HG02870 (cell line): Measurements from ENCODE around the gene LRPAP1.
"Not testable (repeated sequence)": the region's sequence is repeated elsewhere in the genome, so short reads cannot be mapped to it uniquely, and the experiment has no call there.

Experiments used
- ATAC-seq: cut with Tn5 transposase; IDR thresholded peaks from one replicate; pipeline ENCODE4 v1.9.1; 2021; ENCODE audit warnings: mild to moderate bottlenecking, moderate library complexity; ENCODE audit not compliant: unreplicated experiment

LRPAP1 gene

DNA sequence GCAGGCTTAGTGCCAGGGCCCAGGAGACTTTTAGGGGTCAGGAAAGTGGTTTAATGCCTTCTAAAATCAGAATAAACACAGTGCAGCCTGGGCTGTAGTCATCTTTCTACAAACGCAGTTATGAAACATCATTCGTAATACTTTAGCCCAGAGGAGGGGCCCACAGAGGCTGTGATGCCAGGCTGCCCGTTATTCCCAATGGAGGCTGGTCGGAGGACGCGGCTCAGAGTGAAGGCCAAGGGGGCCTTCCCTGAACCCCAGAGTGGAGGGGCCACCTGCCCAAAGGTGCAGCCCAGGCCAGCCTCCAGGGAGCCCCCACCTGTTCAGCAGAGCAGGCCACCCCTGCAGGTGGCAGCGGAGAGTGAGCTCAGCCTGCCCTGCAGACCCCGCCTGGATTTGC is 29.9 kb upstream of the LRPAP1 start:
- ATAC-seq, result not testable (repeated sequence)

GRCh38 chr4:3560465-3560864 is 28.2 kb upstream of the LRPAP1 start:
- ATAC-seq, result not testable (repeated sequence)

DNA sequence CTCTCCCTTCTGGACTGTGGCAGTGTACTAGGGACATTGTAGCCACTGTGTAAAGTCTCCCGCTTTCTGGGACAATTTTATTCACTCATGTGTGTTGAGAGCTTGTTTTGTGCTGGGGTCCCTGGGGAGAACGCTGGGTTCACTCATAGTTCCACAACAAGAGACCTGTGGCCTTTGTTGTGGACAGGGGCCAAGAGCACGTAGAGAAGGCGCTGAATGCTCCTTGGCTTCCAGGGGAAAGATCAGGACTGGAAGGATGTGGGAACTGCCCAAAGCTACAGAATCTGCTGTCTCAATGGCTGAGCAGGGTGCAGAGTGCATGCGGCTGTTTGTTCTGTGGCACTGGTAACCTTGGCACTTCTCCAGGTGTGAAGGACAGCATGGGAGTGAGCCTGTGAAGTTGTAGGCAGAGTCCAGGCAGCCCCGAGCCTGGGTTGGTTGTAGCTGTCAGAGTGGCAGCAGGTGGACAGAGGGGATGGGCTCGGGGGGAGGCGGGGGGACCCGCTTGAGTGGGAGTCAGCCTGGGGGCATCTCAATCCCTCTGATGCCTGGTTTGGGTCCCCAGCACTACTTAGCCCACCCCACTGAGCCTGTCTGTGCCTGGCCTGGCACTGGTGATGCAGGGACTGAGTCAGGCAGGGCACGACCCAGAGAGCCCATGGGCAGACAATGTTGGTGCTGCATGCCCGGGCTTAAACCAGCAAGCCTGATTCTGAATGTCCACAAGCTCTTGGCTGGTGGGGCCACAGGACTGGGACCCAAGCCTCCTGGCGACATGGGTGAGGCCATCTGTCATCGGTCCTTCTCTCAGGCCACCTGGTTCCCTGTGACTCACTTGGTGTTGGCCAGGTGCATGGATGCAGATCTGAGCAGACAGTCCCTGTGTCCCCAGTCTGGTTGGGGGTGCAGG is 27.4 kb upstream of the LRPAP1 start:
- not testable (repeated sequence) for ATAC-seq

DNA sequence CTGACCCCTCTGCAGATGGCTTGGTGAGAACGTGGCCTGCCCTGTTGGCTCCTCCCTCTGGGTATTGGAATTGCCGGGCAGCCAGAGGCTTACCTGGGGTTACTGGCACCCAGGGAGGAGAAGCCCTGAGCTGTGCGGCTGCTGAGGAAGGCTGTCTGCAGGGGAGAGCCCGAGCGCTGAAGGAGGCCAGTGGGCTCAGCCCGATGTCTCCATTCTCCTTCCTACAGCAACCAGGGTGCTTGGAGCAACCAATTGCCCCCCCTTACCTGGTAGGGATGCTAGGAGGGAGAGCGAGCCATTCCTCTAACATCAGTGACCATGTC is 26.3 kb upstream of the LRPAP1 start:
- ATAC-seq, result not testable (repeated sequence)

GRCh38 chr4:3557676-3558513 is 25.7 kb upstream of the LRPAP1 start:
- not testable (repeated sequence) for ATAC-seq

GRCh38 chr4:3557088-3557492 is 24.9 kb upstream of the LRPAP1 start:
- ATAC-seq, result not testable (repeated sequence)

- not testable (repeated sequence) for ATAC-seq
These were observed 24.1 kb upstream of the LRPAP1 start for GRCh38 chr4:3556244-3556867.

- not testable (repeated sequence) for ATAC-seq
These were observed 23.3 kb upstream of the LRPAP1 start for GRCh38 chr4:3555459-3556070.

DNA sequence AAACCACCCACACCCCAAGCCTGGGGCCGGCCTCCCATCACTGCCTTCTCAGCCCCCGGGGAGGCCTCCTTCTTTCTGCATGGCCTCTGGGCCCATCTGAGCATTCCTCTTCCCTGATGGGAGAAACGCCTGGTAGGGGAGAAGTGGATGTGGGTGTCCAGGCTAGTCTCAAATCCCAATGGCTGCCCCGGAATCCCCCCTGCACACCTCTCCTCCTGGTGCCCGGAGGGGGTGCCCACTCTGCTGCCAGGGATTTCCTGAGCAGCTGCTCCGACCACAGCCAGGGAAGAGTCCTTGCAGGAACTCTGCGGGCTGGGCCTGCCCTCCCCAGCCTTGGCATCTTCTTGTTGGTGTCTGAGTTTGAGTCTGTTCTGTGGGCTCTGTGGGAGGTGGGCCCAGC is 19.1 kb upstream of the LRPAP1 start:
- not testable (repeated sequence) for ATAC-seq

GRCh38 chr4:3550792-3551325 is 18.6 kb upstream of the LRPAP1 start:
- not testable (repeated sequence) for ATAC-seq

DNA sequence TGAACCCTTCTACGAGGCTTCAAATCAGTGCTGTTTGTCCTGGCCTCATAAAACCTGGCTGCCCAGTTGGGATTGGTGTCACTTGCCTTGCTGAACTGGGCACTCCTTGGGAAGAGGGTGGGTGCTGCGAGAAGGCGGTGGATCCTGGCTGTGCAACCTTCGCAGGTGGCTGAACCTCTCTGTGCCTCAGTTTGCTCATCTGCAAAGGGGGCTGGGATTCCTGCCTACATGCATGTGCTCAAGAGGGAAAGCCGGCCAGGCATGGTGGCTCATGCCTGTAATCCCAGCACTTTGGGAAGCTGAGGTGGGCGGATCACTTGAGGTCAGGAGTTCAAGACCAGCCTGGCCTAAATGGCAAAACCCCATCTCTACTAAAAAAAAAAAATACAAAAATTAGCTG is 17.8 kb upstream of the LRPAP1 start:
- not testable (repeated sequence) for ATAC-seq

GRCh38 chr4:3549694-3550001 is 17.4 kb upstream of the LRPAP1 start:
- not testable (repeated sequence) for ATAC-seq

GRCh38 chr4:3548991-3549693 is 16.9 kb upstream of the LRPAP1 start:
- not testable (repeated sequence) for ATAC-seq

GRCh38 chr4:3546721-3547120 is 14.5 kb upstream of the LRPAP1 start:
- ATAC-seq, result not testable (repeated sequence)

- not testable (repeated sequence) for ATAC-seq
These were observed 13.1 kb upstream of the LRPAP1 start for GRCh38 chr4:3545351-3545750.

GRCh38 chr4:3544259-3545025 is 12.2 kb upstream of the LRPAP1 start:
- ATAC-seq, result not testable (repeated sequence)

DNA sequence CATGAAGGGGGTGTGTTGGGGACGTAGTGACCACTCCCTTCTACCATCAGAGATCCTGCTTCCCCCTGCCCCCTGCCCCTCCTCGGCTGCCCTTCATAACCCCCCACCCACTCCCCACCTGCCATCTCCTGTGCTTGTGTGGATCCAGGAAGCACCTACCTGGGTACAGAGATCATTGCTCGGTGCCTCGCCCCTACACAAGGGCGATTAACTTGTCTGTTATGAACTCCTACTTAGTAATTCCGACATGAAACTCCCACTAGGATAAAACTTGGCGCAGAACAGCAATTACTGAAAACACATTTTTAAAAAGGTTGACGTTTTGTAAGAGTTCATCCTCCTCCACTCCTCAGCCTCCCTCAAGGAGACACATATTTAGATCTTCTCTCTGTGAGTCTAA is 11.2 kb upstream of the LRPAP1 start:
- not testable (repeated sequence) for ATAC-seq

- not testable (repeated sequence) for ATAC-seq
These were observed 6.7 kb upstream of the LRPAP1 start for GRCh38 chr4:3538906-3539305.

DNA sequence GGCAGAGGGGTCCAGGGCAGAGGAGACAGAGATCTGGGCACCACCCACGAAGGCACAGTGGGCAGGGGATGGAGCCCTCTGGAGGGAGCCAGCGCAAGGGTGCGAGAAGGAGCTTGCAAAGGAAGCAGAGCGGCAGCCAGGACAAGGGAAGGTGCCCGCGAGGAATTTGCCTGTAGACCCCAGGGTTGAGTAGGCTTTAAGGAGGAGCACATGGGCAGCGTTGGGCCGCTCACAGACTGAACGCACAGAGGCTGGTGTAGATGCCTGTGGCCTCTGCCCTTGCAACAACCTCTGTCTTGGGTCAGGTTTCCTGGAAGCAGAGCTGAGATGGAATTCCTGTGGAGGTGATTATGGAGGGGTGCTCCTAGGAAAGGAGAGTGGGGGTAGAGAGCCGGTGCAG is 3.6 kb upstream of the LRPAP1 start:
- not testable (repeated sequence) for ATAC-seq
